T47D (cell line): ENCODE results near the gene PIK3R3.

Source experiments
- DNase-seq, 2 experiments: peaks; one replicate each; pipeline versions ENCODE4 v3.0.0 to v3.0.0-alpha.2; 2011 to 2012; ENCODE audit warnings: low read depth in 1 of 2, low spot score in 1 of 2
- JUND ChIP-seq: IDR thresholded peaks from 2 replicates; pipeline ENCODE4 v1.6.1; 2012; ENCODE audit warnings: low read depth
- in situ Hi-C: cut with HindIII; loops from 2 replicates; pipeline ENCODE4 v1.10.0; 2016; ENCODE audit warnings: low sequenced_read_pairs, low pct_unique_long_range_greater_than_20kb

PIK3R3 gene

GRCh38 chr1:46036894-46037839 is 95.3 kb downstream of the PIK3R3 start:
- peak; percentile 35 to 79 for DNase-seq
- TF ChIP-seq JUND, result no peak
- in situ Hi-C loops, result no loop called here

DNA sequence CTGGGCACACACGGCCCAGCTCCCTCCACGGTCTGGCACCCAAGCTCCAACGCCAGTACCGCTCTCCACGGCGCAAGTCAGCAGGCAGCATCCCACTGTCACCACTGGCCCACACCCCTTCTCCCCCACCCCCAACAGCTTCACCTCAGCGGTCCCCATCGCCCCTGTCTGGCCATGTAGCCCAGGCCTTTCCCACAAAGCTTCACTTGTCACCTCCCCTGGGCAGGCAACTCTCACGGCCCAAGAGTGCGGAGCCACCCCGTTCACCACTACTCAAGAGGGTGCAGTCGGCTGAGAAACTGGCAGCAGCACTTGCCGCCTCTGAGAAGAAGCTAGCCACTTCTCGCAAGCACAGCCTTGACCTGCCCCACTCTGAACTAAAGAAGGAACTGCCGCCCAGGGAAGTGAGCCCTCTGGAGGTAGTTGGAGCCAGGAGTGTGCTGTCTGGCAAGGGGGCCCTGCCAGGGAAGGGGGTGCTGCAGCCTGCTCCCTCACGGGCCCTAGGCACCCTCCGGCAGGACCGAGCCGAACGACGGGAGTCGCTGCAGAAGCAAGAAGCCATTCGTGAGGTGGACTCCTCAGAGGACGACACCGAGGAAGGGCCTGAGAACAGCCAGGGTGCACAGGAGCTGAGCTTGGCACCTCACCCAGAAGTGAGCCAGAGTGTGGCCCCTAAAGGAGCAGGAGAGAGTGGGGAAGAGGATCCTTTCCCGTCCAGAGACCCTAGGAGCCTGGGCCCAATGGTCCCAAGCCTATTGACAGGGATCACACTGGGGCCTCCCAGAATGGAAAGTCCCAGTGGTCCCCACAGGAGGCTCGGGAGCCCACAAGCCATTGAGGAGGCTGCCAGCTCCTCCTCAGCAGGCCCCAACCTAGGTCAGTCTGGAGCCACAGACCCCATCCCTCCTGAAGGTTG is 97.6 kb downstream of the PIK3R3 start:
- in situ Hi-C loops, result no loop called here

DNA sequence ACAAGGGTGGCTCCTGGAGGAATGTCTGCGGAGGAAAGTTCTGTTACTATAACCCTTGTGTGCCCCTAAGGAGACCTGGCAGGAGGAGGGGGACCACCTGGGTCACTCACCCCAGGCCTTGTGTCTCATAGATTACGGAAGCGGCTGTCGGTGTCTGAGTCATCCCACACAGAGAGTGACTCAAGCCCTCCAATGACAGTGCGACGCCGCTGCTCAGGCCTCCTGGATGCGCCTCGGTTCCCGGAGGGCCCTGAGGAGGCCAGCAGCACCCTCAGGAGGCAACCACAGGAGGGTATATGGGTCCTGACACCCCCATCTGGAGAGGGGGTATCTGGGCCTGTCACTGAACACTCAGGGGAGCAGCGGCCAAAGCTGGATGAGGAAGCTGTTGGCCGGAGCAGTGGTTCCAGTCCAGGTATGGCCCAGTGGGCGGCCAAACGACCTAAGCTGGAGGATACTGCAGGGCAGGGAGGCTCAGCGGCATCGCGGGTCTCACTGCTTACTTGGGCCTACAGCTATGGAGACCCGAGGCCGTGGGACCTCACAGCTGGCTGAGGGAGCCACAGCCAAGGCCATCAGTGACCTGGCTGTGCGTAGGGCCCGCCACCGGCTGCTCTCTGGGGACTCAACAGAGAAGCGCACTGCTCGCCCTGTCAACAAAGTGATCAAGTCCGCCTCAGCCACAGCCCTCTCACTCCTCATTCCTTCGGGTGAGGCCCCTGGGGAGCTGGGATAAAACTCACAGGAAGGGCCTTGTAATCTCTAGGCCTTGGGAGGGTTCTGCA is 101.4 kb downstream of the PIK3R3 start:
- TF ChIP-seq JUND, result no peak
- in situ Hi-C loops, result no loop called here
- no peak for DNase-seq

More for the DNA sequence above, 97.6 kb downstream of the PIK3R3 start:
- no peak for TF ChIP-seq JUND
- DNase-seq, result no peak

DNA sequence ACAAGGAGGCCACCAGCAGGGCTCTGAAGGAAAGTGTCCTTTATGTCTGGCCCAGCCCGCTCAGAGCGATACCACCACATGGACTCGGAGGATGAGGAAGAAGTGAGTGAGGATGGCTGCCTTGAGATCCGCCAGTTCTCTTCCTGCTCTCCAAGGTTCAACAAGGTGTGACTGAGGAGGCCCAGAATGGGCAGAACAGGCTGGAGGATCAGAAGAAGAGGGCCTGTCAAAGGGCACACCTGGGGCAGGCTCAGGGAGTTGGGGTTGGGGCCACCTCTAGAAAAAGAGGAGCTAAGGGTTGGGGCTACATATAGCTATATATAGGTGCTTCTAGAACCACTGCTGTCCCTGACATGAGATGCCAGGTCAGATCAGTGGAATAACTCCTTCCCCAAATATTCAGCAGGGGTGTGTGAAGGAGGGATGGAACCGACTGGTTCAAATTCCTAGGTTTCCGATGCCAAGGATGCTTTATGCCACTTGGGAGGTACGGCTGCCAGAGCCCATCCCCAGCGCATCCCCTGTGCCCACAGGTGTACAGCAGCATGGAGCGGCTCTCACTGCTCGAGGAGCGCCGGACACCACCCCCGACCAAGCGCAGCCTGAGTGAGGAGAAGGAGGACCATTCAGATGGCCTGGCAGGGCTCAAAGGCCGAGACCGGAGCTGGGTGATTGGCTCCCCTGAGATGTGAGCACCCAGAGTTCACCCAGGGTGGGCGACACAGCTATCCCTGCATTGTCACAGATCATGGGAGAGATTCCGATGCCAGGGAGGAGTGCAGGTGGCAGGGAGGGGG is 102.2 kb downstream of the PIK3R3 start:
- in situ Hi-C loops, result no loop called here
- DNase-seq, result no peak
- no peak for TF ChIP-seq JUND

GRCh38 chr1:46027788-46028573 is 104.4 kb downstream of the PIK3R3 start:
- no peak for TF ChIP-seq JUND
- DNase-seq, result no peak
- in situ Hi-C loops, result no loop called here

DNA sequence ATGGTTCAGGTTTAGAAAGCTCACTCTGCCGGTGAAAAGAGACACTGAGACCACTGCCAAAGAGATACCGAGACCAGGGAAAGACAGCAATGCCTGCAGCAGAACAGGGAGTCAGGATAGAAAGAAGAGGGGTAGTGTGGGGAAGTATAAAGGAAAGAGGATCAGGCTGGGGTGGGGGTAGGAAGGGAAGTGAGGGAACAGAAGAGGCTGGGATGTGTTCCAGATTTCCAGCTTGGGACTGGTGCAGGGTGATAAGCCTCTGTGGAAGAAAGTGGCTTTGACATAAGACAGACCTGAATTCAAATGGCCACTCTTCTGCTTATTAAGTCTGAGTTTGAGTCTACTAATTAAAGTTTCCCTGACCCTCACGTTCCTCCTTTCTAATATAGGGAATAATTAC is 105.9 kb downstream of the PIK3R3 start:
- no peak for TF ChIP-seq JUND
- no peak for DNase-seq
- in situ Hi-C loops, result no loop called here

DNA sequence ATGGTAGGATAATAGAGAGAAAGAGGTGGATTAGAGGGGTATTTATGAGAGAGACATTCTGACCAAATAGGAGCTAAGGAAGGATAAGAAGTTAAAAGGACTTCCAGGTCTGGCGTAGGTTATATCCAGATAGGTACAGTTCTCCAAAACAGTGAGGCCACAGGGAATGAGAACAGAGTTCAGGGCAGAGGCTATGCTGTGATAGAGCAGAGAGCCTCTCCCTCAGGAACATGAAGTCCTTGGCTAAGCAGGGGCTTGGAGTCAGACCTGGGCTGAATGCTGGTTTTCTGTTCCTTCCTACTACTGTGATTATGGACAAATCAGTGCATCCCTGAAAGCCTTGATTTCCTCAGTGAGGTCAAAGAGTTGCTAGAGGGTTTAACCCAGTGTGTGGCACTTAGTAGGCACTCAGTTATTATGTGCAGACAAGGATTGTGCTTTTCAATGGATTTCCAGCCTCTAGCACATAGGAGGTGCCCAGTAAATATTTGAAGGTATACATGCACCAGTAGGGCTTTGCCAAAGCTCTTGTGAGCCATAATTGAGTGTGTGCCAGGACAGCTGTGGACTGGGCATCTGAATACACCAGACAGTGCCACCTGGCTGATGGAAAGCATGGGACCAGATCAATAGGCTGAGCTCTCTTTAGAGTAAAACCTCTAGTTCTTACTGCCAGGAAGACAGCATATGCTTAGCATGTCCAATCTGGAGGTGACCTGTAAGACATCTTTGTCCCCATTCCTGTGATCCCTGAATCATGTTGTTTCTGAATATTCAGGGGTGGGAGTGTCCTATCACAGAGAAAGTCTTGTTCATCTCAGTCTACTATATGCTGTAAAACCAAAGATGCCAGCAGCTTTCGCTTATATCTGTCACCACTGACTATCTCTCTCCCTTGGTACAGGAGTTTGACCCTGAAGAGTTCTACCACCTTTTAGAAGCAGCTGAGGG is 111.1 kb downstream of the PIK3R3 start:
- in situ Hi-C loops, result no loop called here
- TF ChIP-seq JUND, result no peak
- DNase-seq, result peak in 1 of 2 experiments; percentile 25

DNA sequence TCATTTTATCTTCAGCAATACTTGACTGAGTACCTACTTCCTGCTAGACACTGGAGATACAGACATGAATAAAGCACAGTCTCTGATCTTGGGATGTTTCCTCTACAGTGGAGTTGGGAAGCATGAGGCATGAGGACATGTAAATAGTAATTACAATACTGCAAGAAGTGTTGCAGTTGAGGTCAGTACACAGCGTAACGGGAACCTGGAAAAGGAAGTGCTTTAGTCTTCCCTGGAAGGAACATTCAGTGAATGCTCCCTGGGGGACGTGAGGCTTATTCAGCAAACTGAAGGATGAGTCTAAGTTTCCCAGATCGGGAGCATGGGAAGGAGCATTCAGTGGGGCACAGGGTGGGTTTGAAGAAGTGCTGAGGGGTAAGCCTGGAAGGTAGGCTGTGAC is 112.4 kb downstream of the PIK3R3 start:
- no peak for DNase-seq
- in situ Hi-C loops, result no loop called here
- TF ChIP-seq JUND, result no peak

GRCh38 chr1:46019348-46019747 is 113.1 kb downstream of the PIK3R3 start:
- in situ Hi-C loops, result no loop called here

More at GRCh38 chr1:46019348-46019747, 113.1 kb downstream of the PIK3R3 start:
- no peak for TF ChIP-seq JUND
- no peak for DNase-seq
